G401 (cell line): ENCODE results near the gene ZNF248. TPM values are rescaled to one million over a fixed set of nuclear protein-coding genes. Genes with fewer than 3 reads are reported as not detected.
"Not testable (repeated sequence)": the region's sequence is repeated elsewhere in the genome, so short reads cannot be mapped to it uniquely, and the experiment has no call there.

Source experiments
- DNase-seq: peaks from one replicate; pipeline ENCODE4 v3.0.0-alpha.2; 2015; ENCODE audit warnings: low spot score
- in situ Hi-C: cut with HindIII; loops from 2 replicates; pipeline ENCODE4 v1.10.0; 2016; ENCODE audit warnings: low sequenced_read_pairs, mixed read lengths
- total RNA-seq: library from RNA; depleted of rRNA; stranded (reverse); fragments of >200 nt; shearing (Covaris generic); gene quantifications from 2 replicates; pipeline ENCODE4 v1.2.3, GENCODE V29; 2014; rRNA removed

Gene ZNF248
- total RNA-seq: 3.3 and 10.2 TPM in 2 replicates

- DNase-seq: peak; percentile 98
- in situ Hi-C loops: no loop called here
Observed at GRCh38 chr10:37857287-37858211, at the start of gene ZNF248. ZNF248 (minus strand) TSS chr10:37857610; CDS start chr10:37856310, 1,300 bp downstream.

- in situ Hi-C loops: no loop called here
- no peak for DNase-seq
Observed at GRCh38 chr10:37906382-37906781, 49.0 kb upstream of the ZNF248 start.

- DNase-seq: no peak
- in situ Hi-C loops: no loop called here
Observed at GRCh38 chr10:37896436-37896835, 39.0 kb upstream of the ZNF248 start.

GRCh38 chr10:37895674-37896073 is 38.3 kb upstream of the ZNF248 start:
- in situ Hi-C loops: no loop called here
- no peak for DNase-seq

GRCh38 chr10:37885850-37886249 is 28.4 kb upstream of the ZNF248 start:
- in situ Hi-C loops: no loop called here

GRCh38 chr10:37872955-37873354 is 15.5 kb upstream of the ZNF248 start:
- in situ Hi-C loops: no loop called here
- DNase-seq: no peak

More at GRCh38 chr10:37885850-37886249, 28.4 kb upstream of the ZNF248 start:
- DNase-seq: no peak

GRCh38 chr10:37872283-37872682 is 14.9 kb upstream of the ZNF248 start:
- no peak for DNase-seq
- in situ Hi-C loops: no loop called here

- in situ Hi-C loops: no loop called here
- no peak for DNase-seq
Observed at GRCh38 chr10:37871568-37872251, 14.3 kb upstream of the ZNF248 start.

- in situ Hi-C loops: no loop called here
- no peak for DNase-seq
Observed at GRCh38 chr10:37871143-37871542, 13.7 kb upstream of the ZNF248 start.

GRCh38 chr10:37868796-37869195 is 11.4 kb upstream of the ZNF248 start:
- in situ Hi-C loops: no loop called here
- DNase-seq: no peak

GRCh38 chr10:37865957-37866803 is 8.8 kb upstream of the ZNF248 start:
- DNase-seq: no peak
- in situ Hi-C loops: no loop called here

GRCh38 chr10:37865264-37865663 is 7.9 kb upstream of the ZNF248 start:
- in situ Hi-C loops: no loop called here
- DNase-seq: no peak

- no peak for DNase-seq
- in situ Hi-C loops: no loop called here
Observed at GRCh38 chr10:37860494-37861190, 3.2 kb upstream of the ZNF248 start.

- in situ Hi-C loops, DNase-seq: not testable (repeated sequence)
Observed at GRCh38 chr10:37859270-37859669, 1.9 kb upstream of the ZNF248 start.

- in situ Hi-C loops: no loop called here
- peak; percentile 47 for DNase-seq
Observed at GRCh38 chr10:37856881-37857286, 526 bp downstream of the ZNF248 start.

- in situ Hi-C loops: no loop called here
- peak; percentile 35 for DNase-seq
Observed at GRCh38 chr10:37855636-37856035, 1.8 kb downstream of the ZNF248 start.

GRCh38 chr10:37854626-37855025 is 2.8 kb downstream of the ZNF248 start:
- in situ Hi-C loops: no loop called here
- no peak for DNase-seq

- in situ Hi-C loops: no loop called here
Observed at GRCh38 chr10:37844644-37845043, 12.8 kb downstream of the ZNF248 start.

GRCh38 chr10:37839243-37839642 is 18.2 kb downstream of the ZNF248 start:
- in situ Hi-C loops: no loop called here
- DNase-seq: no peak

More at GRCh38 chr10:37844644-37845043, 12.8 kb downstream of the ZNF248 start:
- no peak for DNase-seq
